CD4-positive, alpha-beta T cell treated with Interleukin-12 subunit alpha and Interleukin-12 subunit beta, for 1 hour (primary cell): ENCODE results near the gene PSMB1.
"Not testable (repeated sequence)": the region's sequence is repeated elsewhere in the genome, so short reads cannot be mapped to it uniquely, and the experiment has no call there.

Source experiments
- DNase-seq: peaks from one replicate; pipeline ENCODE4 v3.0.0-alpha.2; 2020

Gene PSMB1

DNA sequence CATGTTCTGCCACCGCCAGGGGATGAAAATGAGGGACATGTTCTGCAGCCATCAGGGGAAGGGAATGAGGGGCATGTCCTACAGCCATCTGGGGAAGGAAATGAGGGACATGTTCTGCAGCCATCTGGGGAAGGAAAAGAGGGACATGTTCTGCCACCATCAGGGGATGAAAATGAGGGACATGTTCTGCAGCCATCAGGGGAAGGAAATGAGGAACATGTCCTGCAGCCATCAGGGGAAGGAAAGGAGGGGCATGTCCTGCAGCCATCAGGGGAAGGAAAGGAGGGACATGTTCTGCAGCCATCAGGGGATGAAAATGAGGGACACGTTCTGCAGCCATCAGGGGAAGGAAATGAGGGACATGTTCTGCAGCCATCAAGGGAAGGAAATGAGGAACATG, 50.8 kb downstream of the PSMB1 start:
- not testable (repeated sequence) for DNase-seq

DNA sequence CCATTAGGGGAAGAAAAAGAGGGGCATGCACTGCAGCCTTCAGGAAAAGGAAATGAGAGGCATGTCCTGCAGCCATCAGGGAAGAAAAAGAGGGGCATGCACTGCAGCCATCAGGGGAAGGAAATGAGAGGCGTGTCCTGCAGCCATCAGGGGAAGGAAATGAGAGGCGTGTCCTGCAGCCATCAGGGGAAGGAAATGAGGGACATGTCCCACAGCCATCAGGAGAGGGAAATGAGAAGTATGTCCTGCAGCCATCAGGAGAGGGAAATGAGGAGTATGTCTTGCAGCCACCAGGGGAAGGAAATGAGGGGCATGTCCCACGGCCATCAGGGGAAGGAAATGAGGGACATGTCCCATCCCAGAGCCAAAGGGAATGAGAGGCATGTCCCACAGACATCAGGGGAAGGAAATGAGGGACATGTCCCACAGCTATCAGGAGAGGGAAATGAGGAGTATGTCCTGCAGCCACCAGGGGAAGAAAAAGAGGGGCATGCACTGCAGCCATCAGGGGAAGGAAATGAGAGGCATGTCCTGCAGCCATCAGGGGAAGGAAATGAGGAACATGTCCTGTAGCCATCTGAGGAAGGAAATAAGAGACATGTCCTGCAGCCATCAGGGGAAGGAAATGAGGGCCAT, 52.0 kb downstream of the PSMB1 start:
- no peak for DNase-seq

DNA sequence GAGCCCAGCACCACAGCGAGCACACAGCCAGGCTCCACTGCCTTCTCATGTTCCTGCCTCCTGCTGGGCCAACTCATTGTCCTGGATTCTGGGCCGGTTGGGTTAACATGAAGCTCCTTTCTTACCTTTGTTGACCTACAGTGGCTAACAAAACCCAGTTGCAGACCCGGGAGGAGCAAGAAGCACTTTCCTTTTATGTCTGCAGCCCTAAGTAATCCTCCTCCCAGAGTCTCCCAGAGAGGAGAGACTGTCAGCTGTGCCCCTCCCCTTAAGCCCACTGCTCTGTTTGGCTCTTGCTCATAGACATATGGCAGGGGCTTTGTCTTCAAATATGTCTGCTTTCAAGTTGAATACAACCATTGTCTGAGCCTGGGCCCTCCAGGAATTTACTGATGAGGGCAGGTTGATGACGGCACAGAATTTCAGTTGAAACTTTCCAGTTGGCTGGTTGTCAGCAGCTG, 55.2 kb downstream of the PSMB1 start:
- no peak for DNase-seq

DNA sequence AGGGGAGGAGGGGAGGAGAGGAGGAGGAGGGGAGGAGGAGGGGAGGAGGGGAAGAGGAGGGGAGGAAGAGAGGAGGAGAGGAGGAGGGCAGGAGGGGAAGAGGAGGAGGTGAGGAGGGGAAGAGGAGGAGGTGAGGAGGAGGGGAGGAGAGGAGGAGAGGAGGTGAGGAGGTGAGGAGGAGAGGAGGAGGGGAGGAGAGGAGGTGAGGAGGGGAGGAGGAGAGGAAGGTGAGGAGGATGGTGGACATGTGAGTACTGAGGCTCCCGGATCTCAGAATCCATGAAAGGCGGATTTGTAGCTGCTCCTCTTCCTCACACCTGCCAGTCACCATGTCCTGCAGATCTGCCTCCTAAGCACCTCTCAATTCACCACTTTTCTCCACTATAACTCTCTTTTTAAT, 59.8 kb downstream of the PSMB1 start:
- DNase-seq: no peak

DNA sequence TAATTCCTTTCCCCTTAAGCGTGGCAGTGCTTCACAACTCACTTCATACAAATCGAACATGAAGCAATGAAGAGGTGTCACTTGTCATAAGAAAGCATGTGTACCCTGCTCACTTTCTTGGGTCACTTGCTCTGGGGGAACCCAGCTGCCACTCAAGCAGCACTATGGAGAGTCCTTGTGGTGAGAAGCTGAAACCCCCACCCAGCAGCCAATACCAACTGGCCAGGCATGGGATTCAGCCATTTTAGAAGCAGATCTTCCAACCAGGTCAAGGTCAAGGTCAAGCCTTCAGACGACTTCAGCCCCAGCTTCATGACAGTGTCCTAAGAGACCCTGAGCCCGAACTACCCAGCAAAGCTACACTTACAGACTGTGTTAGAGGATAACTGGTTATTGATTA, 62.8 kb downstream of the PSMB1 start:
- no peak for DNase-seq

DNA sequence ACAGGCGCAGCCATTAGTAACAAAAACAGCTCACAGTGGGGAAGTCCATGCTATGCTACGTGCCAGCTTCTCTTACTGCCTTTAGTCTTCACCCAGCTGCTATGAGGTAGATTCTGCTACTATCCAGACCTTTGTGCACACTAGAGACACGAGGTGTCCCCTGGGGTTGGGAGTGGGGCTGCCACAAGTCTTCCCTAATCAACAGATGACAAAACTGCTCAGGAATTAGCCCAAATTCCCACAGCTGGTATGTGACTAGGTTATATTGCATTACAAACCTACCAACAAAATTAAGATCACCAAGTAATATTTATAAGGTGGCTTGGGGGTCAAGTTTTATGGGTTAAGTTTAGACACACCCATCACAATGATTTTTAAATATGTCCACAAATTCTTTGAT, 63.3 kb downstream of the PSMB1 start:
- no peak for DNase-seq

DNA sequence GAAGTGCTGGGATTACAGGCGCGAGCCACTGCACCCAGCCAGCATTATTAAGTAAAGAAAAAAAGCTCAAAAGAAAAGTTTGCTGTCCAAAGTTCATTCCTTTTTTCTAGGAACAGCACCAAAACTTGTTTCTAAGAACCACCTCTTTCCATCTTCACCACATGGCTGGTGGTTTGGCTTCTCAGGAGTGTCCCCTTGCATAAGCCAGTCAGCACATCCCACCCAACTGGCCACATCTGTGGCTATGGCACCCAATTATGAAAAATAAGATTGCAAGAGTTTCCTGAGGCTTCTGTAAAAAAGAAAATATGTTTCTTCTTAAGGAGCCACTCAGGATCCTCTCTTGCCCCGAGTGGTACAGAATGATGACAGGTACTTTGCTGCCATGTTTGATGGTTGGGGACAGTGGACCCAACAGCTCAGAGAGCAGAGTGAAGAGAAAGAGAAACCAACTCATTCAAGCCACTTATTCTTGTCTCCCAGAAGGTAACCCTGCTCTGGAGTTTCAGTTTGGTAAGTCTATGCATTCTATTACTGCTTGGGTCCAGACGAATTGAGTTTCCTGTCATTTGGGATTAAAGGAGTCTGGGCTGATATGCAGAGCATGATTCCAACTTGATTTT, 65.3 kb downstream of the PSMB1 start:
- DNase-seq: no peak

DNA sequence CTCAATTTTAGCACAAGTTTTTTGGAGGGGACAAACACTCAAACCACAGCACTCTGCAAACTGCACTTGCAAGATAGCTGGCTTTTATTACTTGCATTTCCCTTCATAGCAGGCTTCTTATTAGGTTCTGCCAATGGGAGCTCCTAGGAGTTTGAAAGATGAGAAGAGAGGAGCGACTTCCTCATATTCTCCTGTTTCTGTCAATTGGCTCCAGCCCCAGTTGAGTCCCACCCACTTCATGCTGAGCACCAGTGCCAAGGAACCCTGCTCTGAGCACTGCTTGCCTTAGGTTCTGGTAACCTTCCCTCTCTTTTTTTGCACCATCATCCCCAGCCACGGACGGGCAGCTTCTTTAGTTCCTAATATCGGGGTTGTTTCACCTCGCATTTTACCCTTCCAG, 67.9 kb downstream of the PSMB1 start:
- no peak for DNase-seq
